ENCODE results near the gene CDS1.
A peak's percentile ranks its signal among the peaks of the same experiment; 100 is the strongest.

The CDS1 gene

GRCh38 chr4:84574069-84574720 is 8.7 kb upstream of the CDS1 start:
- Histone ChIP-seq H3K36me3 (ENCODE audit: control insufficient read depth, insufficient read depth, low read length) (no peaks in the 10 kb centered on the region), H3K9me3 (ENCODE audit: control insufficient read depth, insufficient read depth, low read length) (no peaks in the 10 kb centered on the region), H3K4me1 (ENCODE audit: control insufficient read depth, insufficient read depth, low read length) (peaks cover 6% of the 10 kb centered on the region), H3K27me3 (ENCODE audit: control insufficient read depth, insufficient read depth, low read length) (no peaks in the 10 kb centered on the region), H3K4me3 (ENCODE audit: low read depth, low read length) (no peak overlapping the region), H3K9ac (ENCODE audit: low read depth, low read length) (no peak overlapping the region)

DNA sequence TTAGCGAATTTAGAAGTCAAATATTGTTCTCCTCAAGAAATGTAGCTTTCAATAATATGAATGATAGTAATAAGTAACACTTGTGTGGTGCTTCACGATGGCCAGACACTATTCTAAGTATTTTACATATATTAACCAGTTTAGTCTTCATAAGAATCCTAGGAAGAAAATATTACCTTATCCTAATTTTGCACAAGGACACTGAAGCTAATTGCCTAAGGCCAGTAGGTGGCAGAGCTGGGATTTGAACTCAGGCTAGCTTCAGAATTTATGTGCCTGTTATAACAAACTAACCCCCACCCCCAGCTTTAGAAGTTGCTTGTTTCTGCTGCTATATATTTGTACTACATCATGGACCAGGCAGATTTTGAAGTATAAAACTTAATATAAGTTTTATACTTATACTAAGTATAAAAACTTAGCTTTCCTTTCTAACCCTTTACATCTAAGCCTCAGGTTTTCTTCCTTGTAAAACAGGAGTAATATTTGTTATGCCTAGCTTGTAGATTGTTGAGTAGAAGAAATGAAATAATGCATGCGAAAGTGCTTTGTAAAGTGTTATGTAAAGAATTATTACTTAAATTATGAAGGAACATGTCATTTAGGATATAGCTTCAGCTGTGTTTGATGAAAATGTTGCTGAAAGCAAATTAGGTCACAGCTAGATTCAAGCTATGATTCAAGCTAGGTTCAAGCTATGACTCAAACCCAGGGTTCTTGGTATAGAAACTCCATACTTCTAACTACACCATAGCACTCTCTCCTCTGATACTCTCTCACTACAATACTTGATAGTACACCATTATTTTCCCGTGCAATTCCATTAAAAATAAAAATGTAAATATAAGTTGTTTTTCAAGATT is 4.2 kb upstream of the CDS1 start:
- no peak overlapping the region for H3K9ac ChIP-seq (ENCODE audit: low read depth, low read length)
- no peaks in the 10 kb centered on the region for H3K9me3 ChIP-seq (ENCODE audit: control insufficient read depth, insufficient read depth, low read length)
- no peak overlapping the region for H3K4me3 ChIP-seq (ENCODE audit: low read depth, low read length)

DNA sequence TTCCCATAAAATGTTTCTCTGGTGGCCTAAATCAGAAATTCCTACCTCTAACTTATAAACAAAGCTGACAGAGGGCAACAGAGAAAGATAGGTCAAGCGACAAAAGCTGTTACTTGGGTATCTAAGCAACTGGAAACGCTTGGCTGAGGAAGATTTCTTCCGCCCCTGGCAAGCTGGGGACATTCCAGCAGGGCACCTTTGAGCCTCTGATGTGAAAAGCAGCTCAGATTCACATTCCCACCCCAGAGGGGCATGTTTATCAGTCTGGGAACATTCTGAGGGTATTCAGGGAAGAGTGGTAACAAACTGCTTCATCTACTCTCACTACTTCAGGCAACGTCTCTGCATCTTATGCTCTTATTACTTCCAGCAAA is 3.5 kb upstream of the CDS1 start:
- Histone ChIP-seq H3K4me3 (ENCODE audit: low read depth, low read length) (no peak overlapping the region), H3K9ac (ENCODE audit: low read depth, low read length) (no peak overlapping the region), H3K9me3 (ENCODE audit: control insufficient read depth, insufficient read depth, low read length) (no peaks in the 10 kb centered on the region), H3K36me3 (ENCODE audit: control insufficient read depth, insufficient read depth, low read length) (no peaks in the 10 kb centered on the region), H3K4me1 (ENCODE audit: control insufficient read depth, insufficient read depth, low read length) (peaks cover 18% of the 10 kb centered on the region), H3K27me3 (ENCODE audit: control insufficient read depth, insufficient read depth, low read length) (peaks cover 16% of the 10 kb centered on the region)

More for the DNA sequence above, 4.2 kb upstream of the CDS1 start:
- H3K27me3 ChIP-seq (ENCODE audit: control insufficient read depth, insufficient read depth, low read length): peaks cover 12% of the 10 kb centered on the region
- peaks cover 14% of the 10 kb centered on the region for H3K4me1 ChIP-seq (ENCODE audit: control insufficient read depth, insufficient read depth, low read length)
- H3K36me3 ChIP-seq (ENCODE audit: control insufficient read depth, insufficient read depth, low read length): no peaks in the 10 kb centered on the region

DNA sequence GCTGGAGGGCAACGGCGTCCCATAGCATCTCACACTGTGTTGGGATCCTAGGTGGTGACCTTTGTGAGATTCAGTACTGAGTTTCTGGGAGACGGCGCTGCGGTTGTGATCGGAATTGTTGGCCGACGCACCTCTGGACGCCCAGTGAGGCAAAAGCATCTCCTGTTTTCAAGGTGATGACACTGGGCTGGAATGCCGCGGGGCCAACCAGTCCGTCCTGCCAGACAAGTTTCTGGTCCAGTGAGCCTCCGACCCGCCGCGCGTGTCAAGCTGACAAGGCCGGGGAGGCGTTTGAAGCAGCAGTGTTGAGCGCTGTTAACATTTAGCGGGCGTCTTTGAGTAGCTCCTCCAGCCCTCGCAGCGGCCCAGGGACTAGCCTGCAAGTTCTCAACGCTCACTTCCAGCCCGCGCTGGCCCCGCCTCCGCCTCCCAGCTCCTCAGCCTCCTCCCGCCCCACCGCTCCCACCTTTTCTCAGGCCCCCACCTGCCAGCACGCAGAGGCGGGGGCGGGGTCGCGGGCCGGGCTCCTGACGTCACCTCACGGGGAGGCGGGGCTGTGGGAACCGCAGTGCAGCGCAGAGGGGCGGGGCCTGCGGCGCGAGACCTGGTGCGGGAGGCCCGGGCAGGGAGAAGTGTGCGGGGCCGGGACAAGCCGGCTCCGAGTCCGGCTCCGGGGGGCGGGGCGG is 482 bp upstream of the CDS1 start:
- no peaks in the 10 kb centered on the region for H3K36me3 ChIP-seq (ENCODE audit: control insufficient read depth, insufficient read depth, low read length)
- no peaks in the 10 kb centered on the region for H3K9me3 ChIP-seq (ENCODE audit: control insufficient read depth, insufficient read depth, low read length)
- peak overlapping the region; percentile 86 for H3K4me3 ChIP-seq (ENCODE audit: low read depth, low read length)
- peaks cover 20% of the 10 kb centered on the region for H3K27me3 ChIP-seq (ENCODE audit: control insufficient read depth, insufficient read depth, low read length)
- H3K4me1 ChIP-seq (ENCODE audit: control insufficient read depth, insufficient read depth, low read length): peaks cover 30% of the 10 kb centered on the region
- H3K9ac ChIP-seq (ENCODE audit: low read depth, low read length): peak overlapping the region; percentile 48

GRCh38 chr4:84583876-84584380 is 1.0 kb downstream of the CDS1 start:
- no peaks in the 10 kb centered on the region for H3K36me3 ChIP-seq (ENCODE audit: control insufficient read depth, insufficient read depth, low read length)
- H3K4me1 ChIP-seq (ENCODE audit: control insufficient read depth, insufficient read depth, low read length): peaks cover 30% of the 10 kb centered on the region
- peak overlapping the region; percentile 86 for H3K4me3 ChIP-seq (ENCODE audit: low read depth, low read length)
- H3K9ac ChIP-seq (ENCODE audit: low read depth, low read length): peak overlapping the region; percentile 47
- peaks cover 20% of the 10 kb centered on the region for H3K27me3 ChIP-seq (ENCODE audit: control insufficient read depth, insufficient read depth, low read length)
- no peaks in the 10 kb centered on the region for H3K9me3 ChIP-seq (ENCODE audit: control insufficient read depth, insufficient read depth, low read length)

GRCh38 chr4:84585251-84585650 is 2.3 kb downstream of the CDS1 start:
- Histone ChIP-seq H3K9me3 (ENCODE audit: control insufficient read depth, insufficient read depth, low read length) (no peaks in the 10 kb centered on the region), H3K4me3 (ENCODE audit: low read depth, low read length) (peak overlapping the region; percentile 86), H3K4me1 (ENCODE audit: control insufficient read depth, insufficient read depth, low read length) (peaks cover 25% of the 10 kb centered on the region)

GRCh38 chr4:84594724-84595123 is 11.8 kb downstream of the CDS1 start:
- H3K36me3 ChIP-seq (ENCODE audit: control insufficient read depth, insufficient read depth, low read length): no peaks in the 10 kb centered on the region
- no peaks in the 10 kb centered on the region for H3K9me3 ChIP-seq (ENCODE audit: control insufficient read depth, insufficient read depth, low read length)
- H3K27me3 ChIP-seq (ENCODE audit: control insufficient read depth, insufficient read depth, low read length): no peaks in the 10 kb centered on the region
- no peak overlapping the region for H3K4me3 ChIP-seq (ENCODE audit: low read depth, low read length)
- H3K9ac ChIP-seq (ENCODE audit: low read depth, low read length): no peak overlapping the region
- no peaks in the 10 kb centered on the region for H3K4me1 ChIP-seq (ENCODE audit: control insufficient read depth, insufficient read depth, low read length)

More at GRCh38 chr4:84585251-84585650, 2.3 kb downstream of the CDS1 start:
- H3K9ac ChIP-seq (ENCODE audit: low read depth, low read length): no peak overlapping the region
- H3K27me3 ChIP-seq (ENCODE audit: control insufficient read depth, insufficient read depth, low read length): peaks cover 20% of the 10 kb centered on the region
- H3K36me3 ChIP-seq (ENCODE audit: control insufficient read depth, insufficient read depth, low read length): no peaks in the 10 kb centered on the region

- no peaks in the 10 kb centered on the region for H3K27me3 ChIP-seq (ENCODE audit: control insufficient read depth, insufficient read depth, low read length)
- no peaks in the 10 kb centered on the region for H3K4me1 ChIP-seq (ENCODE audit: control insufficient read depth, insufficient read depth, low read length)
- H3K9ac ChIP-seq (ENCODE audit: low read depth, low read length): no peak overlapping the region
- no peak overlapping the region for H3K4me3 ChIP-seq (ENCODE audit: low read depth, low read length)
- no peaks in the 10 kb centered on the region for H3K9me3 ChIP-seq (ENCODE audit: control insufficient read depth, insufficient read depth, low read length)
- no peaks in the 10 kb centered on the region for H3K36me3 ChIP-seq (ENCODE audit: control insufficient read depth, insufficient read depth, low read length)
Observed at GRCh38 chr4:84596826-84597225, 13.9 kb downstream of the CDS1 start.

DNA sequence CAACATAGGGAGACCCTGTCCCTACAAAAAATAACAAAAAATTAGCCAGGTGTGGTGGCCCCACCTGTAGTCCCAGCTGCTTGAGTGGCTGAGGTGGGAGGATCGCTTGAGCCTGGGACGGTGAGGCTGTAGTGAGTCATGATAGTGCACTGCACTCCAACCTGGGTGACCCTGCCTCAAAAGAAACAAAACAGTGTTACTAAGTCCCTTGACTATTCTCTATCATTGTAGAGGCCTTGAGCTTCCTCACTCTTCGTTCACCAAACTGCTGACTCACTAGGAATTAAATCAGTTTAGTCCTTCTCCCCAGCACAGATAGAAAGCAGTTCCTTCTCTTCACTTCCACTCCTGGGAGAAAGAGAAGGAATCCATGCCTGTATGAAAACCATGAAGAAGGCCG is 14.5 kb downstream of the CDS1 start:
- no peaks in the 10 kb centered on the region for H3K27me3 ChIP-seq (ENCODE audit: control insufficient read depth, insufficient read depth, low read length)
- H3K36me3 ChIP-seq (ENCODE audit: control insufficient read depth, insufficient read depth, low read length): no peaks in the 10 kb centered on the region
- no peak overlapping the region for H3K4me3 ChIP-seq (ENCODE audit: low read depth, low read length)
- H3K9me3 ChIP-seq (ENCODE audit: control insufficient read depth, insufficient read depth, low read length): no peaks in the 10 kb centered on the region
- no peaks in the 10 kb centered on the region for H3K4me1 ChIP-seq (ENCODE audit: control insufficient read depth, insufficient read depth, low read length)
- H3K9ac ChIP-seq (ENCODE audit: low read depth, low read length): no peak overlapping the region

GRCh38 chr4:84606645-84607044 is 23.7 kb downstream of the CDS1 start:
- Histone ChIP-seq H3K36me3 (ENCODE audit: control insufficient read depth, insufficient read depth, low read length) (peaks cover 14% of the 10 kb centered on the region), H3K27me3 (ENCODE audit: control insufficient read depth, insufficient read depth, low read length) (no peaks in the 10 kb centered on the region), H3K4me3 (ENCODE audit: low read depth, low read length) (no peak overlapping the region), H3K9me3 (ENCODE audit: control insufficient read depth, insufficient read depth, low read length) (no peaks in the 10 kb centered on the region), H3K4me1 (ENCODE audit: control insufficient read depth, insufficient read depth, low read length) (no peaks in the 10 kb centered on the region), H3K9ac (ENCODE audit: low read depth, low read length) (no peak overlapping the region)

GRCh38 chr4:84611531-84611930 is 28.6 kb downstream of the CDS1 start:
- Histone ChIP-seq H3K9ac (ENCODE audit: low read depth, low read length) (no peak overlapping the region), H3K27me3 (ENCODE audit: control insufficient read depth, insufficient read depth, low read length) (no peaks in the 10 kb centered on the region), H3K4me1 (ENCODE audit: control insufficient read depth, insufficient read depth, low read length) (peaks cover 3% of the 10 kb centered on the region), H3K9me3 (ENCODE audit: control insufficient read depth, insufficient read depth, low read length) (no peaks in the 10 kb centered on the region), H3K36me3 (ENCODE audit: control insufficient read depth, insufficient read depth, low read length) (peaks cover 14% of the 10 kb centered on the region), H3K4me3 (ENCODE audit: low read depth, low read length) (no peak overlapping the region)
